ENCODE data around the gene ZBTB16.
A peak's percentile ranks its signal among the peaks of the same experiment; 100 is the strongest.

The ZBTB16 gene

DNA sequence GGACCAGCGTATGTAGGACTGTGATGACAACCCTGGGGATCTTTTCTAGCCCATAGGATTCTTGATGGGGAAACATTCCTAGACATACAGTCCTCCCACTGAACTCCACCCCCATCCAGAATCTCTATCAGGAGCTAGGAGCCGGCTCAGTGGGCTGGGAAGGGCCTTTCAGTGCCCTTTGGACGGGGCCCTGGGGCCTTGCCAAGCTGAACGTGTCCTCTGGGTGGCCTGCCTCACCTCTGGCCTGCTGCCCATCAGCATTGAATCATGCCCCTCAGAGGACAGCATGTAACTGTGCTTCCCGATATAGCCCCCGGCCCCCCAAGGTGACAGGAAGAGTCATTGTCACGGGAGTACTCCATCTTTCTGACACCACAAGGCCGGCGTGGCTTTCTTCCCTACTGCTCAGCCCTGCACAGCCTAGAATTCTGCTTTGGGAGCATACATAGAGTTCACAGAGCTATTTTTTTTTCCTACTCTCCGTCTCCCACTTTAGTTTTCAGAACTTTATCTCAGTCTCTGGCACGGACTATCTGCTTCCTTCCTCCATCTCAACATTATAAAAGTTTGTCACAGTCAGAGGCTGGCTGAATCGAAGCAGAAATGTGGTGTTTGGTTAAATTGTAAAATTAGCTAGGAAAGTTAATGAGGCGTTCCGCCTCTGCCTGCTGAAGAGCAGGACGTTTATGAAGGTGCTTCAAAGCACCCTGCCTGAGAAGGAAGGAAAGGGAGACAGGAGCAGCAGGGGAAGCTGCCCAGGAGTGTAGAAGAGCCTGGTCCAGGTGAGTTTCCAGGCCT lies 111.9 kb downstream of the ZBTB16 start:
- no peak for DNase-seq

GRCh38 chr11:114172055-114172861 lies 112.7 kb downstream of the ZBTB16 start:
- no peak for DNase-seq

- no peak for DNase-seq
These were observed 113.4 kb downstream of the ZBTB16 start for GRCh38 chr11:114172871-114173444.

DNA sequence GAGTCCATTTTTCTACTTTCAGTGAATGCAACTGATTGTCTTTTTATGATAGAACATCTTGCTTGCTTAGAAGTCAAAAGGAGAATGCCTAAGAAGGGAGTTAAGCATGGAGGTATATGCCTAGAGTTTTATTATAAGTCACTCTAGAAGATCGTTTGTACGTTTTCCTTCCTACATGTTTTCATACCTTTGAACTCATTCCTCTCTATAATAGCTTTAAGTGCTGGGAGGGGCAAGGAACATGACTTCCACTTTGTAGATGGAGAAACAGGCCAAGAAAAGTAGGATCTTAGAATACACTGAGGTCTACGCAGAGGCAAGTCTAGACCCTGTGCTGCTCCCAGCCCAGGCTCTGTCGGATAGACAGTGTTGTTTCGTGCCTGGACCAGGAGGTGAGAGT lies 114.3 kb downstream of the ZBTB16 start:
- DNase-seq: no peak

DNA sequence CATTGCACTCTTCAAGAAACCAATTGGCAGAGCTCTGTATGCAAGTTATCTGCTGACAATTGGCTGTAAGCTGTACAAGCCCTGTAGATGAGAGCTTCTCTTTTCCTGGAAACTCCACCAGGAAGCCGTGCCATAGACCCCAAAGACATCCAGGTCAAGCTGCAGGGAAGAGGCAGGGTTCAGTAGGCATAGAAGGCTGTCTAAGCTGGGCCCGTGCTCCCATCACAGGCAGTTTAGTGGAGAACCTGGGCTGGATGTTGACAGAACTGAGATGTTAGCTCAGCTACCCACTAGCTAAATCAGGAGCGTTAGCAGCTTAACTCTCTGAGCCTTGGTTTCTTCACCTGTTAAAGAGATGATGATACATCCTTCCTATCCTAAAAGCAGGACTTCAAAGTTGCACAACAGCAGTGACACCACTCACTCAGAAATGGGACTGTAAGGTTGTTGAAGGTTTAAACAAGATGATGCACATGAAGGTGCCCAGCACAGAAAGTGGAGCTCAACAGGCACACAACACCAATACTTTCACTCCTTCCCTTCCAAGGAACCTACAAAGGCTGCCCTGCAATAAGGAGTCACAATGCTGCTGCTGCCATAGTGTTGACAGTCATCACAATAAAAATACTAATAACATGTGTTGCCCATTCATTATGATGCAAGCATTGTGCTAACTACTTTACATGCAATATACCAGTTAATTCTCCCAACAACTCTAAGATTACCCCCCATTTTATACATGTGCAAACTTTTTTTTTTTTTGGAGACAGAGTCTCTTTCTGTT lies 115.4 kb downstream of the ZBTB16 start:
- no peak for DNase-seq

- DNase-seq: no peak
These were observed 116.2 kb downstream of the ZBTB16 start for GRCh38 chr11:114175706-114176105.

GRCh38 chr11:114176321-114176720 lies 116.8 kb downstream of the ZBTB16 start:
- DNase-seq: no peak

DNA sequence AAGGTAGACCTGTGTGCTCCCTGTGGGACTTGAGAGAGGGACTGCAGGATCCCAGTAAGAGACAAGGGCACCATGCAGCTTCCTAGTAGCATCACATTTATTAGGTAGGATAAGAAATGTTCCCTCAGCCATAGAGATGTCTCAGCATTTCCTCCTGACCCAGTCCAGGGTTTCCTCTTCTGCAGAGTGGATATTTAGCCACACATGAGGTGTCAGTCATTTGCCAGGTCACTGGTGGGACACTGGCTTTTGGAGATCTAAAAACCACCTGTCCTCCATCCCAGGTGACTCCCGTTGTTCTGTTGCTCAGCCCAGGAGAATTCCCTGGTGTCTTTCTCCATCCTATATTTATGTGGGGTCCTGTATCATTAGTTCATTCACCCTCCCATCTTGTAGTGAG lies 119.1 kb downstream of the ZBTB16 start:
- DNase-seq: no peak

GRCh38 chr11:114179234-114179941 lies 119.9 kb downstream of the ZBTB16 start:
- DNase-seq: no peak

DNA sequence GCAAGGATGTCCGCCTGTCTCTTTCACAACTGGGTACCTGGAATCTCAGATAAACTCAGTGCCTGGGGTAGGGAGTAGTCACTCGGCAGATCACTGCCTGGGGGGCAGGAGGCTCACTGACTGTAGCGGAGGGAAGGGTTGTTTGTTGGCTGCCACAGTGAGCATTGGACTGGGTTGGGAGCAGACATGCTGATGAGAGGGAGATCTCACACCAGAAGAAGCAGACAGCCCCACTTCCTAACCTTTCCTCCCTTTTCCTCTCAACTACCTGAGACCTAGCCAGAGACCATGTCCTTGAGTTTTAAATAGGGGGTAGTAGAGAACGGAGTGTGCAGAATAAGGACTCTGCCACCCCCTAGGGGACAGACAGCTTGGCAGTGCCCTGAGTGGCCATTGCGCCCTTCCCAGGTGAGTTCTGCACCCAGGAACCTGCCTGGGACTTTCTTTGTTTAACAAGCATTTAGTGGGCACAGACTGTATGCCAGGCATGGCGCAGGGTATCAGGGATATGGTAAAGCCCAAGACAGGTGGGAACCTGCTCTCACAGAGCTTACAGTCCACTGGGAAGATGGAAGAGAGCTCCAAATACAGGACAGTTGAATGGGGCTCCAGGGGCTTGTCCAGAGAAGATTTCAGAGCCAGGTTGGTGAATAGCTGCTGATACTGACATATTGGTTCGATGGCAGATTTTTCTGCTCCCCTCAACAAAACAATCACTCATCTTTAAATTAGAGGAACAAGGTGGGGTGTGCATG lies 121.0 kb downstream of the ZBTB16 start:
- no peak for DNase-seq

DNA sequence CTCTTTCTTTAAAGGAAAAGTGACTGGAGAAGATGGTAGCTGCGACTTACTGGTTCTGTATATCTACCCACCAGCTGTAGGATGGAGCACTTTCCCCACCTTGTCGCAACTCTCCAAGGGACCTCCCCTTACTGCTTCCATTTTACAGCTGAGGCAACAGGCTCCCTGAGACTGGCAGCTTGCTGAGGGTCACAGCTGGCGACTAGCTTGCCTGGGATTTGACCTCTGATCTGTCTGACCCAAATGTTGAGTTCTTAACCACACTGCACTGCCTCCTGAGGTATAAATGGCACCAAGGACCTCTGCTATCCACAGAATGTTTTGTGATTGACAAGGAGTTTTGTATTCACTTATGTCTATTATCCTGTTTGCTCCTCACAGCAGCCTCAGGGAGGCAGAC lies 121.7 kb downstream of the ZBTB16 start:
- no peak for DNase-seq

DNA sequence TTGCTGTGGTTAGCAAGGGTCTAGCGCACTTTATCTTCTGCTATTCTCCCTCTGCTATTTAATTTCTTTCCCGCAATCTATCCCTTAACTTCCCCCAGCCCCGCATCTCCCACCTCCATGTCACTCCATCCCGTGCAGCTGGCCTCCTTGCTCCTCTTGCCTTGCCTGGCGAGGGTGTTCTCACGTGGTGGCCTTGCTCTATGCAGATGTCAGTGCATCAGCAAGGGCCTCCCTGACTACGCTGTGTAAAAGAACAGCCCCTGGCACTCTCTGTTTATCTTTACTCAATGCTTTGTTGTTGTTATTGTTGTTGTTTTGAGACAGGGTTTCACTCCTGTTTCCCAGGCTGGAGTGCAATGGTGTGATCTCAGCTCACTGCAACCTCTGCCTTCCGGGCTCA lies 122.2 kb downstream of the ZBTB16 start:
- no peak for DNase-seq

DNA sequence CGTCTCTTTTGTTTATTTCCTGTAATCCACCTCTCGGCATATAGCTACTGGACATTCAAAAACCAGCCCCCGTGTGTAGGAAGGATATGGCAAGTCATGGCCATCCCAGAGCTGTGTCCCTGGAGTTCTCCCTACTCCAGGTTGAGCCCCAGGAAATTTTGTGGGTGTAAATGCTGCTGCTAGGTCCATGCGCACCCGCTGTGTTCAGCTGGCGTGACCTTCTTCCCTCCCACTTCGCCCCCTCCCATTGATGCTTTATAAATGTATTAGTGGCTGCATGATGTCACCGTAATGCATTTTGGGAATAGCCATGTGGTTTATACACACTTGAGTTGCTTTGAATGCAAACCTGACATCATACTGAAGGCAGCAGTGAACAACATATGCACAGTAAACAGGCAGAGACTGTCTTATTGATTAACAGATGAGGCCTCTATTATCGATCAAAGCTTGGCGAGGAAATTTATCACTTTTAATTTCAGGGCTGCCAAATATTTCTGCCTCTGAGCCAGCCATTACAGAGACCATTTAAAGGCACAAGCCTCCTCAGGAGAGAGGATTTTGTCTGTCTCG lies 123.0 kb downstream of the ZBTB16 start:
- DNase-seq: no peak

GRCh38 chr11:114183044-114183511 lies 123.6 kb downstream of the ZBTB16 start:
- DNase-seq: peak; percentile 49

DNA sequence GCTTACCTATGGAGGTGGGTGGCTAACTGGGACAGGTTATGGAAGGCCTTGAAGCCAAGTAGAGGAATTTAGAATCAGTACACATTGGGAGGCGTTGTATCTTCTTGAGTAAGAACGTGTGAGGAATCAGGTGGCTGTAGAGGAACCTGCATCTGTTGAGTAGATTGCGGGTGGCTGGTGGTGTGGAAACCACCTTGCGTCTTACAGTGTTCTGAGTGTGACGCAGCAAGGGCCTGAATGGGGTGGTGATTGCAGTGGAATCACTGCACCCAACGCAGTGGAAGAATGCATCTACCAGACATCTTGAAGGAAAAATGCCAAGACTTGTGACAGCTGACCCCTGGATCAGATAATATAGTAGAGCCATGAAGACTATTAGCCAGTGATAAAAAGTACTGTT lies 125.9 kb downstream of the ZBTB16 start:
- no peak for DNase-seq

- no peak for DNase-seq
These were observed 127.7 kb downstream of the ZBTB16 start for GRCh38 chr11:114187173-114187572.

- no peak for DNase-seq
These were observed 129.5 kb downstream of the ZBTB16 start for GRCh38 chr11:114188851-114189570.

DNA sequence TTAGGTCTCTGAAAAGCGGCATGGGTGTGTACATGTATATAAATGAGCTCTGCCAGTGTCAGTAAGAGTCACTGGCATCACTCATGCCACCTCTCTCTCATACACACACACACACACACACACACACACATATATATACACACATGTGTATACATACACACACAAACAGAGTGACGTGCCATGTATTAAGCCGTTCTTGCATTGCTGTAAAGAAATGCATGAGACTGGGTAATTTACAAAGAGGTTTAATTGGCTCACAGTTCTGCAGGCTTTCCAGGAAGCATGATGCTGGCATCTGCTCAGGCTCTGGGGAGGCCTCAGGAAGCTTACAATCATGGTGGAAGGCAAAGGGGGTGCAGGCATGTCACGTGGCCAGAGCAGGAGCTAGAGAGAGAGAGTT lies 131.1 kb downstream of the ZBTB16 start:
- no peak for DNase-seq

DNA sequence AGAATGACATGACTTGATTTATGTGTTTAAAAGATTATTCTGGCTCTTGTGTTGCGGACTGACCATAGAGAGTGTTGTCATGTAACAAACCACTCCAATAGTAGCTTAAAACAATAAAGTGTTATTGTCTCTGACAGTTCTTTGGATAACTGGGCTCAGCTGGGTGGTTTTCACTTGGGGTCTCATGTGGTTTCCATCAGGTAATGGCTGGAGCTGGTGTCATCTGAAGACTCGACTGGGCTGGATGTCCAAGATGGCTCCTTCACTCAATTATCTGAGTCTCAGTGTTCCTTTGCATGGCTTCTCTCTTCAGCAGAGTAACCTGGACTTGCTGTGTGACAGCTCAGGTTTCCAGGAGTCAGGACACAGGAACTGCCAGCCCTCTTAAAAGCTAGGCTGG lies 132.4 kb downstream of the ZBTB16 start:
- no peak for DNase-seq

- DNase-seq: no peak
These were observed 133.4 kb downstream of the ZBTB16 start for GRCh38 chr11:114192841-114193389.

Data from stimulated activated CD4-positive, alpha-beta T cell treated with anti-CD3 and anti-CD28 coated beads, Interleukin-4, amount 100 ng/mL, for 1 hour (primary cell).